DMS114 treated with DMSO at 0.1 percent for 48 hours (cell line): ENCODE data around the gene ANKRD31.

Source experiments
- DNase-seq: peaks from one replicate; lab custom pipeline; 2025; ENCODE audit not compliant: unreplicated experiment; lab: John Stamatoyannopoulos, UW

ANKRD31 gene

GRCh38 chr5:75071100-75071499, 165.6 kb downstream of the ANKRD31 start:
- no peak for DNase-seq

- no peak for DNase-seq
Measured at GRCh38 chr5:75067434-75067833, 169.2 kb downstream of the ANKRD31 start.

GRCh38 chr5:75062925-75063531, 173.7 kb downstream of the ANKRD31 start:
- no peak for DNase-seq

GRCh38 chr5:75059912-75060545, 176.6 kb downstream of the ANKRD31 start:
- DNase-seq: no peak

- DNase-seq: no peak
Measured at GRCh38 chr5:75058986-75059535, 177.6 kb downstream of the ANKRD31 start.

GRCh38 chr5:75057561-75057960, 179.1 kb downstream of the ANKRD31 start:
- DNase-seq: no peak

GRCh38 chr5:75055727-75056144, 180.9 kb downstream of the ANKRD31 start:
- no peak for DNase-seq

- DNase-seq: no peak
Measured at GRCh38 chr5:75054134-75054930, 182.3 kb downstream of the ANKRD31 start.

GRCh38 chr5:75053304-75054133, 183.2 kb downstream of the ANKRD31 start:
- peak; percentile 51 for DNase-seq

GRCh38 chr5:75053054-75053303, 183.7 kb downstream of the ANKRD31 start:
- DNase-seq: no peak

- DNase-seq: no peak
Measured at GRCh38 chr5:75052192-75053053, 184.3 kb downstream of the ANKRD31 start, which contains the start of gene GCNT4. GCNT4 (minus strand) TSS chr5:75052558; CDS start chr5:75030037, 22,521 bp downstream.

GRCh38 chr5:75051217-75051751, 185.4 kb downstream of the ANKRD31 start:
- no peak for DNase-seq

- peak; percentile 21 for DNase-seq
Measured at GRCh38 chr5:75050415-75050814, 186.3 kb downstream of the ANKRD31 start.

GRCh38 chr5:75049456-75050351, 187.0 kb downstream of the ANKRD31 start:
- DNase-seq: peak; percentile 26

- DNase-seq: no peak
Measured at GRCh38 chr5:75048457-75048953, 188.2 kb downstream of the ANKRD31 start.

GRCh38 chr5:75047356-75047755, 189.3 kb downstream of the ANKRD31 start:
- no peak for DNase-seq

GRCh38 chr5:75046366-75047142, 190.1 kb downstream of the ANKRD31 start:
- DNase-seq: no peak

GRCh38 chr5:75045071-75045470, 191.6 kb downstream of the ANKRD31 start:
- no peak for DNase-seq
